Panc1 (cell line): Measurements from ENCODE around the gene MEX3D.

Source experiments
- POLR2AphosphoS5 ChIP-seq: IDR thresholded peaks from 2 replicates; pipeline ENCODE4 v1.6.1; 2012; ENCODE audit warnings: mild to moderate bottlenecking, low read depth, low read length, moderate library complexity
- TF ChIP-seq, protein P1 (sequence below): fragments of 450-650 bp; IDR thresholded peaks from 2 replicates; pipeline ENCODE4 v1.5.1; 2017; ENCODE audit warnings: mild to moderate bottlenecking
- TF ChIP-seq, protein P2 (sequence below), 2 experiments: IDR thresholded peaks; 2 replicates each; pipeline ENCODE4 v1.6.1; 2011 to 2012; ENCODE audit warnings: low read depth in 2 of 2, control low read depth in 1 of 2, low read length in 1 of 2, mild to moderate bottlenecking in 1 of 2, moderate library complexity in 1 of 2; ENCODE audit not compliant: insufficient read depth in 1 of 2

DNA sequence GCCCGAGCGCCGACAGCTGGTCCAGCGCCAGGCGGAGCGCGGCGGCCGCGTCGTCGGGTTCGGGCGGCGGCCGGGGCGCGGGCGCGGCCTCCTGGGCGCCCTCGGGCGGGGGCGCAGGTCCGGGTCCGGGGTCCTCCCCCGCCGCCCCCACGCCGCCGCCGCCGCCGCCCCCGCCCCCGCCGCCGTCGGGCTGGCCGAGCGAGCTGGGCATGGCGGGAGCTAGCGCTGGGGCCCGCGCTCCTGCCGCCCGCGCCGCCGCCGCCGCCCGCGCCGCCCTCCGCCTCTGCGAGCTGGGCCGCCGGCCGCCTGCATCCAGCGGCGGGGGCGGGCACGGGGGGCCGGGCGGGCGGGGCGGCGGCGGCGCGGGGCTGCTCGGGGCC, 287 bp downstream of the MEX3D start:
- no peak for TF ChIP-seq POLR2AphosphoS5
- TF ChIP-seq, protein P1, sequence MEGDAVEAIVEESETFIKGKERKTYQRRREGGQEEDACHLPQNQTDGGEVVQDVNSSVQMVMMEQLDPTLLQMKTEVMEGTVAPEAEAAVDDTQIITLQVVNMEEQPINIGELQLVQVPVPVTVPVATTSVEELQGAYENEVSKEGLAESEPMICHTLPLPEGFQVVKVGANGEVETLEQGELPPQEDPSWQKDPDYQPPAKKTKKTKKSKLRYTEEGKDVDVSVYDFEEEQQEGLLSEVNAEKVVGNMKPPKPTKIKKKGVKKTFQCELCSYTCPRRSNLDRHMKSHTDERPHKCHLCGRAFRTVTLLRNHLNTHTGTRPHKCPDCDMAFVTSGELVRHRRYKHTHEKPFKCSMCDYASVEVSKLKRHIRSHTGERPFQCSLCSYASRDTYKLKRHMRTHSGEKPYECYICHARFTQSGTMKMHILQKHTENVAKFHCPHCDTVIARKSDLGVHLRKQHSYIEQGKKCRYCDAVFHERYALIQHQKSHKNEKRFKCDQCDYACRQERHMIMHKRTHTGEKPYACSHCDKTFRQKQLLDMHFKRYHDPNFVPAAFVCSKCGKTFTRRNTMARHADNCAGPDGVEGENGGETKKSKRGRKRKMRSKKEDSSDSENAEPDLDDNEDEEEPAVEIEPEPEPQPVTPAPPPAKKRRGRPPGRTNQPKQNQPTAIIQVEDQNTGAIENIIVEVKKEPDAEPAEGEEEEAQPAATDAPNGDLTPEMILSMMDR: no peak
- TF ChIP-seq, protein P2, sequence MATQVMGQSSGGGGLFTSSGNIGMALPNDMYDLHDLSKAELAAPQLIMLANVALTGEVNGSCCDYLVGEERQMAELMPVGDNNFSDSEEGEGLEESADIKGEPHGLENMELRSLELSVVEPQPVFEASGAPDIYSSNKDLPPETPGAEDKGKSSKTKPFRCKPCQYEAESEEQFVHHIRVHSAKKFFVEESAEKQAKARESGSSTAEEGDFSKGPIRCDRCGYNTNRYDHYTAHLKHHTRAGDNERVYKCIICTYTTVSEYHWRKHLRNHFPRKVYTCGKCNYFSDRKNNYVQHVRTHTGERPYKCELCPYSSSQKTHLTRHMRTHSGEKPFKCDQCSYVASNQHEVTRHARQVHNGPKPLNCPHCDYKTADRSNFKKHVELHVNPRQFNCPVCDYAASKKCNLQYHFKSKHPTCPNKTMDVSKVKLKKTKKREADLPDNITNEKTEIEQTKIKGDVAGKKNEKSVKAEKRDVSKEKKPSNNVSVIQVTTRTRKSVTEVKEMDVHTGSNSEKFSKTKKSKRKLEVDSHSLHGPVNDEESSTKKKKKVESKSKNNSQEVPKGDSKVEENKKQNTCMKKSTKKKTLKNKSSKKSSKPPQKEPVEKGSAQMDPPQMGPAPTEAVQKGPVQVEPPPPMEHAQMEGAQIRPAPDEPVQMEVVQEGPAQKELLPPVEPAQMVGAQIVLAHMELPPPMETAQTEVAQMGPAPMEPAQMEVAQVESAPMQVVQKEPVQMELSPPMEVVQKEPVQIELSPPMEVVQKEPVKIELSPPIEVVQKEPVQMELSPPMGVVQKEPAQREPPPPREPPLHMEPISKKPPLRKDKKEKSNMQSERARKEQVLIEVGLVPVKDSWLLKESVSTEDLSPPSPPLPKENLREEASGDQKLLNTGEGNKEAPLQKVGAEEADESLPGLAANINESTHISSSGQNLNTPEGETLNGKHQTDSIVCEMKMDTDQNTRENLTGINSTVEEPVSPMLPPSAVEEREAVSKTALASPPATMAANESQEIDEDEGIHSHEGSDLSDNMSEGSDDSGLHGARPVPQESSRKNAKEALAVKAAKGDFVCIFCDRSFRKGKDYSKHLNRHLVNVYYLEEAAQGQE (IDR thresholded peaks at IDR 0.05; ENCODE audit: insufficient read depth in 1 of 2, low read depth in 2 of 2, low read length in 1 of 2): no peak
